ENCODE results near the gene ITGB3BP. TPM values are rescaled to one million over a fixed set of nuclear protein-coding genes. Genes with fewer than 3 reads are reported as not detected.
A peak's percentile ranks its signal among the peaks of the same experiment; 100 is the strongest.

ITGB3BP gene
- total RNA-seq, 1 experiment from 2014 or later: 23.6 TPM

GRCh38 chr1:63557365-63557987 is 34.5 kb upstream of the ITGB3BP start:
- ChIA-PET POLR2A (no interaction called here), CTCF (interaction anchor here (0.5 to 1.0 kb wide), 3 partner anchors 20 to 1241 kb away, joined by 3 to 4 read pairs (median 3); no protein-coding TSS in a partner anchor)
- H3K36me3 Mint-ChIP-seq (ENCODE audit: insufficient read depth, unreplicated experiment): peaks cover 4% of the 10 kb centered on the region
- H3K27me3 Mint-ChIP-seq (ENCODE audit: insufficient read depth, unreplicated experiment): no peaks in the 10 kb centered on the region
- BruUV-seq (replicated peaks): no TSS peak
- TF ChIP-seq CTCF (IDR thresholded peaks at IDR 0.05; ENCODE audit: insufficient read depth in 1 of 2, low read depth in 1 of 2, low read length in 1 of 2, severe bottlenecking in 1 of 2, unreplicated experiment in 1 of 2): peak; percentile 47 to 55
- no peak overlapping the region for H3K4me3 Mint-ChIP-seq (ENCODE audit: unreplicated experiment)
- Histone ChIP-seq H3K9me3 (no peaks in the 10 kb centered on the region), H3K36me3 (ENCODE audit: control insufficient read depth, insufficient read depth, low read length) (no peaks in the 10 kb centered on the region), H3K4me1 (no peaks in the 10 kb centered on the region), H3K4me3 (ENCODE audit: low read depth, low read length) (no peak overlapping the region), H3K27me3 (replicated peaks; ENCODE audit: control insufficient read depth, insufficient read depth, low read length) (no peaks in the 10 kb centered on the region)
- H3K27ac Mint-ChIP-seq (ENCODE audit: unreplicated experiment): no peak overlapping the region
- no peaks in the 10 kb centered on the region for H3K4me1 Mint-ChIP-seq (ENCODE audit: low read depth, unreplicated experiment)
- peak in 1 of 2 experiments; percentile 40 for DNase-seq
- H3K9me3 Mint-ChIP-seq (ENCODE audit: unreplicated experiment): no peaks in the 10 kb centered on the region
- intact Hi-C loops (cut with micrococcal nuclease; ENCODE audit: unreplicated experiment): loop anchor here (5.0 kb wide), 1 partner anchor 690 kb away; no protein-coding TSS in a partner anchor

DNA sequence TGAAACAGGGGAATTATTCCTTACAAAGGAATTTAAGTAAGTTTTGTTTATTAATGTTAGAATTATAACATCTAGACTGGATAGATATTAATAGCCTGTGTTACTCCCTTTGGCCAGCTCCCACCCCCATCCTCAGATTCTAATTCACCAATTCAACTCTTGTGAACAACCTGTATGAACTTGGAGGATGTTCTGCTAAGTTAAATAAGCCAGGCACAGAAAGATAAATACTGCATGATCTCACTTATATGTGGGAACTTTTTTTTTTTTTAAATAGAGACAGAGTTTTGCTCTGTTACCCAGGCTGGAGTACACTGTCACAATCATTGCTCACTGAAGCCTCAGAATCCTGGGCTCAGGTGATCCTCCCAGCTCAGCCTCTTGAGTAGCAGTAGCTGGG is 32.5 kb upstream of the ITGB3BP start:
- H3K9me3 Mint-ChIP-seq (ENCODE audit: unreplicated experiment): no peaks in the 10 kb centered on the region

GRCh38 chr1:63548877-63549276 is 25.9 kb upstream of the ITGB3BP start:
- Histone ChIP-seq H3K4me1 (no peaks in the 10 kb centered on the region), H3K4me3 (ENCODE audit: low read depth, low read length) (no peak overlapping the region), H3K36me3 (ENCODE audit: control insufficient read depth, insufficient read depth, low read length) (no peaks in the 10 kb centered on the region), H3K9me3 (no peaks in the 10 kb centered on the region), H3K27me3 (replicated peaks; ENCODE audit: control insufficient read depth, insufficient read depth, low read length) (no peaks in the 10 kb centered on the region)
- no peaks in the 10 kb centered on the region for H3K27me3 Mint-ChIP-seq (ENCODE audit: insufficient read depth, unreplicated experiment)
- H3K4me1 Mint-ChIP-seq (ENCODE audit: low read depth, unreplicated experiment): no peaks in the 10 kb centered on the region
- no peak for TF ChIP-seq CTCF (IDR thresholded peaks at IDR 0.05; ENCODE audit: insufficient read depth in 1 of 2, low read depth in 1 of 2, low read length in 1 of 2, severe bottlenecking in 1 of 2, unreplicated experiment in 1 of 2)
- H3K4me3 Mint-ChIP-seq (ENCODE audit: unreplicated experiment): no peak overlapping the region
- ChIA-PET CTCF (no interaction called here), POLR2A (no interaction called here)
- no peaks in the 10 kb centered on the region for H3K9me3 Mint-ChIP-seq (ENCODE audit: unreplicated experiment)
- DNase-seq: no peak
- intact Hi-C loops (cut with micrococcal nuclease; ENCODE audit: unreplicated experiment): no loop called here
- no peak overlapping the region for H3K27ac Mint-ChIP-seq (ENCODE audit: unreplicated experiment)
- no TSS peak for BruUV-seq (replicated peaks)
- H3K36me3 Mint-ChIP-seq (ENCODE audit: insufficient read depth, unreplicated experiment): no peaks in the 10 kb centered on the region

More for the DNA sequence above, 32.5 kb upstream of the ITGB3BP start:
- Mint-ChIP-seq H3K27ac (ENCODE audit: unreplicated experiment) (no peak overlapping the region), H3K4me1 (ENCODE audit: low read depth, unreplicated experiment) (no peaks in the 10 kb centered on the region), H3K36me3 (ENCODE audit: insufficient read depth, unreplicated experiment) (peaks cover 4% of the 10 kb centered on the region), H3K4me3 (ENCODE audit: unreplicated experiment) (no peak overlapping the region), H3K27me3 (ENCODE audit: insufficient read depth, unreplicated experiment) (no peaks in the 10 kb centered on the region)
- no TSS peak for BruUV-seq (replicated peaks)
- Histone ChIP-seq H3K36me3 (ENCODE audit: control insufficient read depth, insufficient read depth, low read length) (no peaks in the 10 kb centered on the region), H3K9me3 (no peaks in the 10 kb centered on the region), H3K4me1 (no peaks in the 10 kb centered on the region), H3K27me3 (replicated peaks; ENCODE audit: control insufficient read depth, insufficient read depth, low read length) (no peaks in the 10 kb centered on the region), H3K4me3 (ENCODE audit: low read depth, low read length) (no peak overlapping the region)
- intact Hi-C loops (cut with micrococcal nuclease; ENCODE audit: unreplicated experiment): loop anchor here (5.0 kb wide), 1 partner anchor 692 kb away; no protein-coding TSS in a partner anchor
- CTCF ChIA-PET: no interaction called here
- no peak for TF ChIP-seq CTCF (IDR thresholded peaks at IDR 0.05; ENCODE audit: insufficient read depth in 1 of 2, low read depth in 1 of 2, low read length in 1 of 2, severe bottlenecking in 1 of 2, unreplicated experiment in 1 of 2)
- no peak for DNase-seq
- POLR2A ChIA-PET: no interaction called here
